ENCODE data around the gene HDGFL1.

DNA sequence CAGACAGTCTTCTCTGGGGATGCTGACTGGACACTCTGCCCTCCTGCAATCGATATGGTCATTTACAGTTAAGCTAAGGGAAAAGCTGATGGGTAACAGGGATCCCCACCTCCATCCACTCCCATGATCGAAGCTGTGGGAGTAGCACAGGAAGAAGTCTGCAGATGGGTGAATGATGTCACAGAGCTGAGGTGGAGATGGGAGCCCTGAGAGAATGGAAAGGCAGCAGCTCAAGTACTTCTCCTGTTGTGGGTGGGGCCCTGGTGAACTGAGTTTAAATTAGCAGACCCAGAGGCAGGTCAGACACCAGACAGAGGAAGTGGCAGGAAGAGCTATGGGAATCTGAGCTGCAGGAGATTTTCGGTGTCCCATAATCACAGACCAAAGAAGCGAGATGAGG is 29.0 kb downstream of the HDGFL1 start:
- TF ChIP-seq EZH2phosphoT487 (IDR thresholded peaks at IDR 0.05; ENCODE audit: insufficient read depth, low read depth) (no peak), EZH2 (IDR thresholded peaks at IDR 0.05; ENCODE audit: insufficient read depth, poor library complexity, severe bottlenecking) (no peak)
